ENCODE data around the gene TMEM179B. TPM values are rescaled to one million over a fixed set of nuclear protein-coding genes. Genes with fewer than 3 reads are reported as not detected.

Gene TMEM179B
- polyA plus RNA-seq, 1 donor (not counting 4 experiments of a cell fraction or from before 2014, with no cell fraction given), result 35.4 TPM

GRCh38 chr11:62805076-62805892, 18.1 kb downstream of the TMEM179B start, which contains the start of gene NXF1:
NXF1 (minus strand) TSS chr11:62805440; CDS start chr11:62805356, 84 bp downstream.
- Histone ChIP-seq H3K4me2 (ENCODE audit: control insufficient read depth, extremely low read depth, insufficient read depth, low read depth, low read length) (peak within 1 kb of the TSS; percentile 99), H3K9me1 (ENCODE audit: control insufficient read depth, extremely low read depth, insufficient read depth, low read length) (no peaks in the 10 kb centered on the region), H3K9ac (ENCODE audit: control insufficient read depth, extremely low read depth, insufficient read depth, low read length) (peak within 1 kb of the TSS; percentile 96), H3K9me3 (ENCODE audit: control insufficient read depth, low read depth, low read length) (no peaks in the 10 kb centered on the region), H4K20me1 (ENCODE audit: control insufficient read depth, extremely low read depth, insufficient read depth, low read length) (peaks cover 6% of the 10 kb centered on the region), H3K4me3 (ENCODE audit: control insufficient read depth in 2 of 3, extremely low read depth in 1 of 3, insufficient read depth in 2 of 3, low read depth in 1 of 3, low read length in 3 of 3) (peak within 1 kb of the TSS; percentile 66 to 99 (median 99)), H3K27me3 (ENCODE audit: control insufficient read depth, extremely low read depth, insufficient read depth, low read length) (no peaks in the 10 kb centered on the region), H3K4me1 (ENCODE audit: control insufficient read depth, extremely low read depth, insufficient read depth, low read length) (peaks cover 20% of the 10 kb centered on the region), H3K27ac (ENCODE audit: control insufficient read depth, insufficient read depth, low read length) (peak within 1 kb of the TSS; percentile 80), H2AFZ (ENCODE audit: control insufficient read depth, low read length) (peak within 1 kb of the TSS; percentile 91), H3K36me3 (ENCODE audit: control insufficient read depth in 2 of 2, extremely low read depth in 1 of 2, insufficient read depth in 2 of 2, low read length in 2 of 2) (peaks cover 16 to 32% of the 10 kb centered on the region in 2 experiments), H3K79me2 (ENCODE audit: control insufficient read depth, insufficient read depth, low read length) (peaks cover 22% of the 10 kb centered on the region)
- dilution Hi-C loops (cut with MboI; ENCODE audit: extremely low pct_ligation_motif_present, low sequenced_read_pairs), result no loop called here
- FAIRE-seq (no peak), DNase-seq (ENCODE audit: low read depth, low spot score) (peak; percentile 87)
- TF ChIP-seq EZH2 (IDR thresholded peaks at IDR 0.05; ENCODE audit: low read length), result no peak
- peak in 2 of 3 experiments; percentile 12 to 17 for TF ChIP-seq CTCF (optimal IDR thresholded peaks at IDR 0.05 in 1 of 3, IDR thresholded peaks at IDR 0.05 in 1 of 3, conservative IDR thresholded peaks at IDR 0.05 in 1 of 3; ENCODE audit: extremely low read depth in 1 of 3, insufficient read depth in 2 of 3, low read length in 3 of 3)

- H3K36me3 ChIP-seq (ENCODE audit: control insufficient read depth in 2 of 2, extremely low read depth in 1 of 2, insufficient read depth in 2 of 2, low read length in 2 of 2), result peaks cover 13 to 25% of the 10 kb centered on the region in 2 experiments
- no peaks in the 10 kb centered on the region for H3K9me1 ChIP-seq (ENCODE audit: control insufficient read depth, extremely low read depth, insufficient read depth, low read length)
- H3K4me3 ChIP-seq (ENCODE audit: control insufficient read depth in 2 of 3, extremely low read depth in 1 of 3, insufficient read depth in 2 of 3, low read depth in 1 of 3, low read length in 3 of 3), result peak overlapping the region; percentile 66 to 99 (median 99)
- FAIRE-seq (no peak), DNase-seq (ENCODE audit: low read depth, low spot score) (no peak)
- H3K9me3 ChIP-seq (ENCODE audit: control insufficient read depth, low read depth, low read length), result no peaks in the 10 kb centered on the region
- H3K9ac ChIP-seq (ENCODE audit: control insufficient read depth, extremely low read depth, insufficient read depth, low read length), result peak overlapping the region; percentile 96
- dilution Hi-C loops (cut with MboI; ENCODE audit: extremely low pct_ligation_motif_present, low sequenced_read_pairs), result no loop called here
- peak overlapping the region; percentile 98 for H3K4me2 ChIP-seq (ENCODE audit: control insufficient read depth, extremely low read depth, insufficient read depth, low read depth, low read length)
- H4K20me1 ChIP-seq (ENCODE audit: control insufficient read depth, extremely low read depth, insufficient read depth, low read length), result peaks cover 6% of the 10 kb centered on the region
- H3K4me1 ChIP-seq (ENCODE audit: control insufficient read depth, extremely low read depth, insufficient read depth, low read length), result peaks cover 20% of the 10 kb centered on the region
- H3K79me2 ChIP-seq (ENCODE audit: control insufficient read depth, insufficient read depth, low read length), result peaks cover 22% of the 10 kb centered on the region
- peak overlapping the region; percentile 91 for H2AFZ ChIP-seq (ENCODE audit: control insufficient read depth, low read length)
- H3K27me3 ChIP-seq (ENCODE audit: control insufficient read depth, extremely low read depth, insufficient read depth, low read length), result no peaks in the 10 kb centered on the region
- H3K27ac ChIP-seq (ENCODE audit: control insufficient read depth, insufficient read depth, low read length), result peak overlapping the region; percentile 80
- TF ChIP-seq EZH2 (IDR thresholded peaks at IDR 0.05; ENCODE audit: low read length), result no peak
- TF ChIP-seq CTCF (optimal IDR thresholded peaks at IDR 0.05 in 1 of 3, IDR thresholded peaks at IDR 0.05 in 1 of 3, conservative IDR thresholded peaks at IDR 0.05 in 1 of 3; ENCODE audit: extremely low read depth in 1 of 3, insufficient read depth in 2 of 3, low read length in 3 of 3), result no peak
Observed at GRCh38 chr11:62805961-62806441, 18.8 kb downstream of the TMEM179B start.
